ENCODE measurements around the gene PRSS8. TPM values are rescaled to one million over a fixed set of nuclear protein-coding genes. Genes with fewer than 3 reads are reported as not detected.

Gene PRSS8
- total RNA-seq, 1 donor from 2014 or later: 26.0 TPM

GRCh38 chr16:31087971-31088370 lies 47.6 kb downstream of the PRSS8 start:
- intact Hi-C loops (cut with DNase I): loop anchor here (10.0 kb wide), 1 partner anchor 57 kb away; no protein-coding TSS in a partner anchor
- Histone ChIP-seq H3K9me3 (no peaks in the 10 kb centered on the region), H3K36me3 (peaks cover 0 to 27% of the 10 kb centered on the region in 2 donors), H3K27me3 (no peaks in the 10 kb centered on the region), H3K27ac (no peak overlapping the region), H3K4me1 (peaks cover 5% of the 10 kb centered on the region), H3K4me3 (no peak overlapping the region)
- TF ChIP-seq POLR2AphosphoS5 (IDR thresholded peaks at IDR 0.05; ENCODE audit: insufficient read depth in 1 of 2, low read depth in 1 of 2): no peak
- TF ChIP-seq POLR2A (IDR thresholded peaks at IDR 0.05): no peak
- TF ChIP-seq, protein P1, sequence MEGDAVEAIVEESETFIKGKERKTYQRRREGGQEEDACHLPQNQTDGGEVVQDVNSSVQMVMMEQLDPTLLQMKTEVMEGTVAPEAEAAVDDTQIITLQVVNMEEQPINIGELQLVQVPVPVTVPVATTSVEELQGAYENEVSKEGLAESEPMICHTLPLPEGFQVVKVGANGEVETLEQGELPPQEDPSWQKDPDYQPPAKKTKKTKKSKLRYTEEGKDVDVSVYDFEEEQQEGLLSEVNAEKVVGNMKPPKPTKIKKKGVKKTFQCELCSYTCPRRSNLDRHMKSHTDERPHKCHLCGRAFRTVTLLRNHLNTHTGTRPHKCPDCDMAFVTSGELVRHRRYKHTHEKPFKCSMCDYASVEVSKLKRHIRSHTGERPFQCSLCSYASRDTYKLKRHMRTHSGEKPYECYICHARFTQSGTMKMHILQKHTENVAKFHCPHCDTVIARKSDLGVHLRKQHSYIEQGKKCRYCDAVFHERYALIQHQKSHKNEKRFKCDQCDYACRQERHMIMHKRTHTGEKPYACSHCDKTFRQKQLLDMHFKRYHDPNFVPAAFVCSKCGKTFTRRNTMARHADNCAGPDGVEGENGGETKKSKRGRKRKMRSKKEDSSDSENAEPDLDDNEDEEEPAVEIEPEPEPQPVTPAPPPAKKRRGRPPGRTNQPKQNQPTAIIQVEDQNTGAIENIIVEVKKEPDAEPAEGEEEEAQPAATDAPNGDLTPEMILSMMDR (IDR thresholded peaks at IDR 0.05): no peak
- DNase-seq (ENCODE audit: extremely low spot score in 2 of 2): no peak

GRCh38 chr16:31087481-31087880 lies 48.0 kb downstream of the PRSS8 start:
- intact Hi-C loops (cut with DNase I): loop anchor here (10.0 kb wide), 1 partner anchor 57 kb away; no protein-coding TSS in a partner anchor
- no peaks in the 10 kb centered on the region for H3K27me3 ChIP-seq
- TF ChIP-seq POLR2AphosphoS5 (IDR thresholded peaks at IDR 0.05; ENCODE audit: insufficient read depth in 1 of 2, low read depth in 1 of 2) (no peak), POLR2A (IDR thresholded peaks at IDR 0.05) (no peak)
- TF ChIP-seq, protein P1 (IDR thresholded peaks at IDR 0.05): no peak
- no peak for DNase-seq (ENCODE audit: extremely low spot score in 2 of 2)
- peaks cover 2% of the 10 kb centered on the region for H3K4me1 ChIP-seq
- H3K27ac ChIP-seq: no peak overlapping the region
- peaks cover 0 to 32% of the 10 kb centered on the region in 2 donors for H3K36me3 ChIP-seq
- no peak overlapping the region for H3K4me3 ChIP-seq
- no peaks in the 10 kb centered on the region for H3K9me3 ChIP-seq

DNA sequence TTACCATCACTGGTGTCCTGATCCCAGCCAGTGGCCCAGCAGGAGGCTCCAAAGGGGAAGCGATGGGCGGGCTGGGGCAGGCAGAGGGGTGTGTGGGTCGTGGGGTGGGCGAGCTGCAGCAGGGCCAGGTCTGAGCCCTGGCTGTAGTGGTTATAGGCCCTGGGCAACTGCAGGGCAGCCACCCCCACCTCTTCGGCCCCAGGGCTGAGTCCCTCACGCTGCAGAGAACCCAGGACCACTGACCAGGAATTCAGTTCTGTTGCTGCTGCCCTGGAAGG lies 49.0 kb downstream of the PRSS8 start:
- TF ChIP-seq POLR2AphosphoS5 (IDR thresholded peaks at IDR 0.05; ENCODE audit: insufficient read depth in 1 of 2, low read depth in 1 of 2) (no peak), POLR2A (IDR thresholded peaks at IDR 0.05) (no peak)
- TF ChIP-seq, protein P1 (IDR thresholded peaks at IDR 0.05): no peak
- Histone ChIP-seq H3K27me3 (no peaks in the 10 kb centered on the region), H3K27ac (no peak overlapping the region), H3K9me3 (no peaks in the 10 kb centered on the region), H3K4me3 (no peak overlapping the region), H3K4me1 (peaks cover 11% of the 10 kb centered on the region), H3K36me3 (peaks cover 0 to 40% of the 10 kb centered on the region in 2 donors)
- no peak for DNase-seq (ENCODE audit: extremely low spot score in 2 of 2)
- intact Hi-C loops (cut with DNase I): loop anchor here (10.0 kb wide), 1 partner anchor 58 kb away; no protein-coding TSS in a partner anchor

DNA sequence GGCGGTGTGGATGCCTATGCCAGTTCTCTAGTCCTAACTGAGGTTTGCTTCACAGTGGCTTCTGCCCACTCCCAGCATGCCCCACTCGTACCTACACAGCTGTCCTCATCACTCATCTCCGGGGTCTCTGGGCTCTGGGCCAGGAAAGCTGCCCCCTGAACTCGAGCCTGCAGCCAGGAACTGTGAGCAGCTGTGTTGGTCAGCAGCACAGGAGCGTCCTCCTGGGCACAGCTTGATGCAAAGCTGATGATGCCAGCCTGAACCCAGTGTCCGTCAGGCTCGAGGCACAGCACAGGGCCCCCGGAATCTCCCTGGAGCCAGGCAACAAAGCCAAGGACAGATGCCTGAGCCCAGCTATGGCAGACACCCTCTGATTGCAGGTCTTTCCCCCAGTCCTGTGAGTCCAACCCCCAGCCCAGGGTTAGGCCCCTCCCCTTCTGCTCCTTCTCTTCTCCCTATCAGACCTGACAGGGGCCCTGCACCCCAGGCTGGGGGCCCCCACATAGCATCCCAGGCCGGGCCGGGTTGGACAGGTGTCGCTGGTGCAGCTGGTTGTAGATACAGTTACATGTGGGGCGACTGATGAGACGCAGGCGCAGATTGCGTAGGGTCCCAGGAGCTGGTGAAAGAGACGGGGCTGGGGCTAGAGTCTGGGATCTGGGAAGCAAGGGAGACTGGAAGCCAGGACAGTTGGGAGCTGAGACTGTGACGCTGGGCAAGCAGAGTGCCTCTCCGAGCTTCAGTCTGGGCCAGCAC lies 49.5 kb downstream of the PRSS8 start:
- H3K36me3 ChIP-seq: peaks cover 0 to 44% of the 10 kb centered on the region in 2 donors
- peaks cover 13% of the 10 kb centered on the region for H3K4me1 ChIP-seq
- H3K4me3 ChIP-seq: no peak overlapping the region
- intact Hi-C loops (cut with DNase I): loop anchor here (10.0 kb wide), 1 partner anchor 59 kb away; no protein-coding TSS in a partner anchor
- H3K9me3 ChIP-seq: no peaks in the 10 kb centered on the region
- DNase-seq (ENCODE audit: extremely low spot score in 2 of 2): no peak
- H3K27me3 ChIP-seq: no peaks in the 10 kb centered on the region
- H3K27ac ChIP-seq: no peak overlapping the region
- TF ChIP-seq POLR2A (IDR thresholded peaks at IDR 0.05): no peak
- TF ChIP-seq, protein P1 (IDR thresholded peaks at IDR 0.05): no peak

GRCh38 chr16:31085411-31085810 lies 50.1 kb downstream of the PRSS8 start:
- intact Hi-C loops (cut with DNase I): loop anchor here (10.0 kb wide), 1 partner anchor 59 kb away; no protein-coding TSS in a partner anchor
- peaks cover 0 to 44% of the 10 kb centered on the region in 2 donors for H3K36me3 ChIP-seq
- DNase-seq (ENCODE audit: extremely low spot score in 2 of 2): no peak

More at GRCh38 chr16:31085411-31085810, 50.1 kb downstream of the PRSS8 start:
- H3K27me3 ChIP-seq: no peaks in the 10 kb centered on the region
- no peak for TF ChIP-seq POLR2A (IDR thresholded peaks at IDR 0.05)
- TF ChIP-seq POLR2AphosphoS5 (IDR thresholded peaks at IDR 0.05; ENCODE audit: insufficient read depth in 1 of 2, low read depth in 1 of 2): no peak
- H3K4me1 ChIP-seq: peaks cover 13% of the 10 kb centered on the region
- no peak overlapping the region for H3K27ac ChIP-seq
- H3K4me3 ChIP-seq: no peak overlapping the region
- no peaks in the 10 kb centered on the region for H3K9me3 ChIP-seq

Measured in vagina (tissue), 2 donors.